ENCODE data around the gene LAMC3.

- TF ChIP-seq CTCF (IDR thresholded peaks at IDR 0.05; ENCODE audit: insufficient read depth, low read depth, low read length) (no peak), EZH2 (IDR thresholded peaks at IDR 0.05; ENCODE audit: insufficient read depth, low read length) (no peak)
Observed at GRCh38 chr9:131013015-131013755, 4.2 kb downstream of the LAMC3 start.

Measured in astrocyte (in vitro differentiated cells and primary cell).